Astrocyte (in vitro differentiated cells and primary cell): ENCODE measurements around the gene TOB1.

Experiments
- CTCF ChIP-seq: IDR thresholded peaks from 2 replicates; pipeline ENCODE4 v1.5.1; 2011; ENCODE audit warnings: low read depth, mild to moderate bottlenecking, inconsistent platforms, low read length, moderate library complexity; ENCODE audit not compliant: insufficient read depth
- EZH2 ChIP-seq: IDR thresholded peaks from 2 replicates; pipeline ENCODE4 v1.6.1; 2012; ENCODE audit warnings: mild to moderate bottlenecking, low read length, inconsistent platforms; ENCODE audit not compliant: insufficient read depth

- TF ChIP-seq CTCF (no peak), EZH2 (no peak)
Measured at GRCh38 chr17:50816271-50816670, 49.9 kb downstream of the TOB1 start.
